Thyroid gland (tissue), 4 donors: ENCODE results near the gene PSMB3.

Experiments
- POLR2A ChIP-seq, 2 donors: fragments of 450-650 bp; IDR thresholded peaks; one replicate each; pipeline ENCODE4 v1.6.1; 2017; ENCODE audit warnings: antibody characterized with exemption in 2 of 2, mild to moderate bottlenecking in 2 of 2, moderate library complexity in 1 of 2
- TF ChIP-seq, protein P1 (sequence below), 6 experiments: fragments of 200-600 bp in 3 of 6; fragments of 450-650 bp in 3 of 6; sonication (generic) in 3 of 6; IDR thresholded peaks; one replicate each; pipeline ENCODE4 v1.5.1; 2016 to 2019; ENCODE audit warnings: antibody characterized with exemption in 6 of 6, mild to moderate bottlenecking in 2 of 6, inconsistent platforms in 1 of 6, moderate library complexity in 1 of 6

DNA sequence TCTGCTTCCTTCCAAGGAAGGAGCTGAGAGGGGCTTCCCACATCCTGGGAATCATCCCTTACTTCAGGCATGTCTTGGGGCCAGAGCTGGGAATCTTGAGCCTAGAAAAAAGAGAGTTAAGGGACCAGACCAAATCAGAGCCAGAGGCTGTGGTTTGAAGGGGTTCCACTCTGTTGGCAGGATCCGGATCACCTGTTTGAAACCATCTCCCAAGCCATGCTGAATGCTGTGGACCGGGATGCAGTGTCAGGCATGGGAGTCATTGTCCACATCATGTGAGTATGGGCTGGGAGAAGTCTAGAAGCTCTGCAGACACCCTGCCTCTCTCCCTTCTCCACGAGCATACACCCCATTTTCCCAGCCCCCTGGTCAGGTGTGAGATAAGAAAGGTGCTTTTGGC is 9.7 kb downstream of the PSMB3 start:
- TF ChIP-seq, protein P1, sequence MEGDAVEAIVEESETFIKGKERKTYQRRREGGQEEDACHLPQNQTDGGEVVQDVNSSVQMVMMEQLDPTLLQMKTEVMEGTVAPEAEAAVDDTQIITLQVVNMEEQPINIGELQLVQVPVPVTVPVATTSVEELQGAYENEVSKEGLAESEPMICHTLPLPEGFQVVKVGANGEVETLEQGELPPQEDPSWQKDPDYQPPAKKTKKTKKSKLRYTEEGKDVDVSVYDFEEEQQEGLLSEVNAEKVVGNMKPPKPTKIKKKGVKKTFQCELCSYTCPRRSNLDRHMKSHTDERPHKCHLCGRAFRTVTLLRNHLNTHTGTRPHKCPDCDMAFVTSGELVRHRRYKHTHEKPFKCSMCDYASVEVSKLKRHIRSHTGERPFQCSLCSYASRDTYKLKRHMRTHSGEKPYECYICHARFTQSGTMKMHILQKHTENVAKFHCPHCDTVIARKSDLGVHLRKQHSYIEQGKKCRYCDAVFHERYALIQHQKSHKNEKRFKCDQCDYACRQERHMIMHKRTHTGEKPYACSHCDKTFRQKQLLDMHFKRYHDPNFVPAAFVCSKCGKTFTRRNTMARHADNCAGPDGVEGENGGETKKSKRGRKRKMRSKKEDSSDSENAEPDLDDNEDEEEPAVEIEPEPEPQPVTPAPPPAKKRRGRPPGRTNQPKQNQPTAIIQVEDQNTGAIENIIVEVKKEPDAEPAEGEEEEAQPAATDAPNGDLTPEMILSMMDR (IDR thresholded peaks at IDR 0.05), result no peak
- no peak for TF ChIP-seq POLR2A (IDR thresholded peaks at IDR 0.05)
